Epithelial cell of alveolus of lung (primary cell): ENCODE results near the gene ZNF829. TPM values are rescaled to one million over a fixed set of nuclear protein-coding genes. Genes with fewer than 3 reads are reported as not detected.

ENCODE experiments used
- total RNA-seq: library from RNA; depleted of rRNA; stranded (reverse); fragments of >200 nt; gene quantifications from 2 replicates; pipeline ENCODE4 v1.2.1, GENCODE V29; 2015

ZNF829 gene
- total RNA-seq: 2.3 and 4.1 TPM in 2 replicates

DNA sequence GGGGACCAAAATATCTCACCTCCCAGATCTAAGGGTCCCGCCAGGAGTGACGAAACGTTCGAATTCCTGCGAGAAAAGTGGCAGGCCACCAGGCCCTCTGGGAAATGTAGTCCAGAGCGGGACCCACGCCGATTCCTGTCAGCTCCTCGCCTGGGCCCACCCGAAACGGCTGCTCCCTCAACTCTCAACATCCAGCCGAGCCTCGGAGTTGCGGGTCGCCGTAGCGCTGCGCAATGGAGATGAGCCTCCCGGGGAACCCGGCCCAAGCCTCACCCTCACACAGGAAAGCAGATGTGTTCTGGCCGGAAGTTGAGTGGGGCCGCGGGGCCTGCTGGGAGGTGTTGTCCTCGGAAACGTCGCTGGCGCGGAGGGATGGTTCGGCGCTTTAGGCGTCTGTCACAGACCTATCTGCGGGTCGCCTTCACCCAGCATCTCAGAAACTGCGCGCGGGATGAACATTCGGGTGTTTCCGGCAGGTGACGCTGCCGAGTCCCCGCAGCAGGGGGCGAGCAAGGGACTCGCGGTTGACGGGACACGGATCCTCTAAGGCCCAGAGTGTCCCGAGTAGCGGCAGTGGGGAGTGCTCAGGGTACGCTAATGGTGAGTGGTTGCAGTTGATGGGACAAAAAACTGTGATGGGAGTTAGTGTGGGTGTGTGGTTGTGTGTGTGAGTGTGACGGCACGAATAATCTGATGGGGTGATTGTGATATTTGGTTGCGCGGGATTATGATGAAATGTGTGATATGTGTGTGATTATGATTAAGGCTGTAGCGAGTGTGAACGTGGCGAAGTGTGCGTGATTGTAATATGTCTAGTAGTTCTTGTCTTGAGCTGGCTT is at the start of gene ZNF829, which contains the start of gene ZNF568:
ZNF829 (minus strand) TSS at position 300 of the 839 bp plus-strand sequence. CDS start 1,124 bp downstream, outside the sequence.
ZNF568 (plus strand) TSS at position 341 of the 839 bp plus-strand sequence. CDS start 6,439 bp downstream, outside the sequence.

GRCh38 chr19:36850559-36851442 is 65.3 kb downstream of the ZNF829 start, which contains the start of gene ZNF345:
Gene ZNF345 (plus strand): TSS chr19:36850876. CDS start chr19:36876831, 25,955 bp downstream.

Other genes with a start within 250 kb of the ZNF829 start
- gene ZNF461, start 249.5 kb downstream of the ZNF829 start, total RNA-seq: 1.8 and 10.1 TPM in 2 replicates
- 3.8 and 9.7 TPM in 2 replicates for gene ZNF567, start 228.7 kb downstream of the ZNF829 start, total RNA-seq
- 0.72 and 3.0 TPM in 2 replicates for gene ZNF850, start 143.5 kb downstream of the ZNF829 start, total RNA-seq
- 1.8 and 5.1 TPM in 2 replicates for gene ZNF790, start 77.9 kb downstream of the ZNF829 start, total RNA-seq
- gene ZNF345, start 65.4 kb downstream of the ZNF829 start, total RNA-seq: 0.78 and 3.5 TPM in 2 replicates
- 4.3 and 5.0 TPM in 2 replicates for gene ZNF568, start within 50 bp of the ZNF829 start, total RNA-seq
- gene ZNF420, start 162.1 kb upstream of the ZNF829 start, total RNA-seq: 4.5 and 8.7 TPM in 2 replicates